ENCODE measurements around the gene RPP40. TPM values are rescaled to one million over a fixed set of nuclear protein-coding genes. Genes with fewer than 3 reads are reported as not detected.

The RPP40 gene
- total and polyA plus RNA-seq, 2 of the 13 experiments (the other 11 are each of a cell fraction or from before 2014, with no cell fraction given) = 18.0 to 41.2 TPM

DNA sequence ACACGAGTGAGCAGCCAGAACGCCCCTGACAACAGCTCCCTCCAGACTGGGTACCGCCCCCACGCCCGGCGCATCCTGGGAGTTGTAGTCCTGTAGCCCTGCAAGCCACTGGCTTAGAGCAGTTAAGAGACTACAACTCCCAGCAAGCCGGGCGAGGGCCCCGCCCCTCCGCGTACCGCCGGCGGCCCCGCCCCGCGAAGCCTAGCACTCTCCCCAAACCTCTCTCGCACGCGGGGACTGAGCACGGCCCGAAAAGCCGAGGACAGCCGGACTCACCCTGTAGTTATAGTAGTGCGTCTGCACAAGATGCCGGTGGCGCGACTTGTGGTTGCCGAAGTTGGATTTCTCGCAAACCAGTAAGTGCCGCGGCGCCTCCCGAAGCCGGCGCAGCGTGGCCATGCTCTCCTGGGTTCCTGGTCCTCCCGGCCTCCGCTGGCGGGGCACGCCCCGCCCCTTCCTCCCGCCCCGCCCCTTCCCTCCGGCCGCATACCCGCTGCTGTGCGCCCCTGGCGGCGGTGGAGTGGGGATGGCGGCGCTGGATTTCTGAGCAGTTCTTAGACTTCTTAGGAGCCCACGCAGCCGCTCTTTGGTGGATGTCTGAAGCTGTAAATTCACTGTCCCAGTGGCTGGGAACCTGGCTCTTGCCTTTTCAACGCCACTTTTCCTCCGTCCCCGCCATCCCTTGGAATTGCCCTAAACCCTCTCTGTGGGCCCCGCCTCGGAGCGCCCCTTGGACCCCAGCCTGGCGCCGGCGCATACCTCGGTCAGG is at the start of gene RPP40 (continued):
- TF ChIP-seq ZNF331 (CRISPR knock-in tag; IDR thresholded peaks at IDR 0.05) (no peak), ZNF432 (CRISPR knock-in tag; IDR thresholded peaks at IDR 0.05; ENCODE audit: borderline replicate concordance) (no peak), ZNF33A (CRISPR knock-in tag; IDR thresholded peaks at IDR 0.05; ENCODE audit: borderline replicate concordance) (no peak), IKZF1 (IDR thresholded peaks at IDR 0.05) (no peak), FOXK1 (CRISPR knock-in tag; IDR thresholded peaks at IDR 0.05; ENCODE audit: borderline replicate concordance, low read depth) (peak; percentile 70; the same call in 1 of the 2 replicates), U2AF1 (optimal IDR thresholded peaks at IDR 0.05; ENCODE audit: low read depth, low read length) (peak; percentile 90), ZNF850 (CRISPR knock-in tag; conservative IDR thresholded peaks at IDR 0.05) (no peak), SP1 (IDR thresholded peaks at IDR 0.05) (peak; percentile 78), SP1 (CRISPR knock-in tag; IDR thresholded peaks at IDR 0.05) (peak; percentile 99), ZFP41 (CRISPR knock-in tag; IDR thresholded peaks at IDR 0.05; ENCODE audit: borderline replicate concordance) (peak; percentile 34; the same call in 1 of the 2 replicates), ADNP (CRISPR knock-in tag; IDR thresholded peaks at IDR 0.05) (peak; percentile 59; the same call in 1 of the 2 replicates), SMAD1 (CRISPR knock-in tag; IDR thresholded peaks at IDR 0.05; ENCODE audit: borderline replicate concordance, low read depth) (0 out of 2 replicates have a peak, but pooled peaks have one; percentile 65)
- TF ChIP-seq, protein P1, sequence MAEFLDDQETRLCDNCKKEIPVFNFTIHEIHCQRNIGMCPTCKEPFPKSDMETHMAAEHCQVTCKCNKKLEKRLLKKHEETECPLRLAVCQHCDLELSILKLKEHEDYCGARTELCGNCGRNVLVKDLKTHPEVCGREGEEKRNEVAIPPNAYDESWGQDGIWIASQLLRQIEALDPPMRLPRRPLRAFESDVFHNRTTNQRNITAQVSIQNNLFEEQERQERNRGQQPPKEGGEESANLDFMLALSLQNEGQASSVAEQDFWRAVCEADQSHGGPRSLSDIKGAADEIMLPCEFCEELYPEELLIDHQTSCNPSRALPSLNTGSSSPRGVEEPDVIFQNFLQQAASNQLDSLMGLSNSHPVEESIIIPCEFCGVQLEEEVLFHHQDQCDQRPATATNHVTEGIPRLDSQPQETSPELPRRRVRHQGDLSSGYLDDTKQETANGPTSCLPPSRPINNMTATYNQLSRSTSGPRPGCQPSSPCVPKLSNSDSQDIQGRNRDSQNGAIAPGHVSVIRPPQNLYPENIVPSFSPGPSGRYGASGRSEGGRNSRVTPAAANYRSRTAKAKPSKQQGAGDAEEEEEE (CRISPR knock-in tag; IDR thresholded peaks at IDR 0.05; ENCODE audit: borderline replicate concordance) = no peak
- TF ChIP-seq, protein P2, sequence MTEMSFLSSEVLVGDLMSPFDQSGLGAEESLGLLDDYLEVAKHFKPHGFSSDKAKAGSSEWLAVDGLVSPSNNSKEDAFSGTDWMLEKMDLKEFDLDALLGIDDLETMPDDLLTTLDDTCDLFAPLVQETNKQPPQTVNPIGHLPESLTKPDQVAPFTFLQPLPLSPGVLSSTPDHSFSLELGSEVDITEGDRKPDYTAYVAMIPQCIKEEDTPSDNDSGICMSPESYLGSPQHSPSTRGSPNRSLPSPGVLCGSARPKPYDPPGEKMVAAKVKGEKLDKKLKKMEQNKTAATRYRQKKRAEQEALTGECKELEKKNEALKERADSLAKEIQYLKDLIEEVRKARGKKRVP (CRISPR knock-in tag; IDR thresholded peaks at IDR 0.05) = peak in 1 of 2 experiments; percentile 46; a peak in 1 of 4 replicates
- TF ChIP-seq, protein P3, sequence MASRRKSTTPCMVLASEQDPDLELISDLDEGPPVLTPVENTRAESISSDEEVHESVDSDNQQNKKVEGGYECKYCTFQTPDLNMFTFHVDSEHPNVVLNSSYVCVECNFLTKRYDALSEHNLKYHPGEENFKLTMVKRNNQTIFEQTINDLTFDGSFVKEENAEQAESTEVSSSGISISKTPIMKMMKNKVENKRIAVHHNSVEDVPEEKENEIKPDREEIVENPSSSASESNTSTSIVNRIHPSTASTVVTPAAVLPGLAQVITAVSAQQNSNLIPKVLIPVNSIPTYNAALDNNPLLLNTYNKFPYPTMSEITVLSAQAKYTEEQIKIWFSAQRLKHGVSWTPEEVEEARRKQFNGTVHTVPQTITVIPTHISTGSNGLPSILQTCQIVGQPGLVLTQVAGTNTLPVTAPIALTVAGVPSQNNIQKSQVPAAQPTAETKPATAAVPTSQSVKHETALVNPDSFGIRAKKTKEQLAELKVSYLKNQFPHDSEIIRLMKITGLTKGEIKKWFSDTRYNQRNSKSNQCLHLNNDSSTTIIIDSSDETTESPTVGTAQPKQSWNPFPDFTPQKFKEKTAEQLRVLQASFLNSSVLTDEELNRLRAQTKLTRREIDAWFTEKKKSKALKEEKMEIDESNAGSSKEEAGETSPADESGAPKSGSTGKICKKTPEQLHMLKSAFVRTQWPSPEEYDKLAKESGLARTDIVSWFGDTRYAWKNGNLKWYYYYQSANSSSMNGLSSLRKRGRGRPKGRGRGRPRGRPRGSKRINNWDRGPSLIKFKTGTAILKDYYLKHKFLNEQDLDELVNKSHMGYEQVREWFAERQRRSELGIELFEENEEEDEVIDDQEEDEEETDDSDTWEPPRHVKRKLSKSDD (CRISPR knock-in tag; IDR thresholded peaks at IDR 0.05; ENCODE audit: low read depth) = 0 out of 2 replicates have a peak, but pooled peaks have one; percentile 54
- TF ChIP-seq, protein P4, sequence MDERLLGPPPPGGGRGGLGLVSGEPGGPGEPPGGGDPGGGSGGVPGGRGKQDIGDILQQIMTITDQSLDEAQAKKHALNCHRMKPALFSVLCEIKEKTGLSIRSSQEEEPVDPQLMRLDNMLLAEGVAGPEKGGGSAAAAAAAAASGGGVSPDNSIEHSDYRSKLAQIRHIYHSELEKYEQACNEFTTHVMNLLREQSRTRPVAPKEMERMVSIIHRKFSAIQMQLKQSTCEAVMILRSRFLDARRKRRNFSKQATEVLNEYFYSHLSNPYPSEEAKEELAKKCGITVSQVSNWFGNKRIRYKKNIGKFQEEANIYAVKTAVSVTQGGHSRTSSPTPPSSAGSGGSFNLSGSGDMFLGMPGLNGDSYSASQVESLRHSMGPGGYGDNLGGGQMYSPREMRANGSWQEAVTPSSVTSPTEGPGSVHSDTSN (CRISPR knock-in tag; IDR thresholded peaks at IDR 0.05) = no peak
